ENCODE data around the gene UNC80. TPM values are rescaled to one million over a fixed set of nuclear protein-coding genes. Genes with fewer than 3 reads are reported as not detected.

UNC80 gene
- total RNA-seq, 4 donors from 2014 or later = under 0.01 TPM; not detected in 3

DNA sequence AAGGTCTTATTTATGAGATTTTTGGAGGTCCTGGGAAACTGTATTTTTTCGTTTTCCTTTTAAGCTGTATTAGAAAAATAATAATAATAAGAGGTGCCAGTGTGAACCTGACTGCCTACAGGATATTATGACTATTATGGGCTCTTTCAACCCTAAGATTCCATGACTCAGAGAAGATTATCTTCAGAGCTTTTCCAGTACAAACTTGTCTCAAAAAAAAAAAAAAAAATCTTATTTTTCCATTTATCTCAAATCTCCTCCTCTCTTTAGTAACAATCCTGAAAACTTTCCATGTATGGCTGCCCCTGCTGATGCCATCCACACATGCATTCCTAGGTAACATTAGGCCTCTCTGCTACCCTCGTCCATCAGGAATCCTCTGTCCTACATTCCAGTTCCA lies 194.1 kb downstream of the UNC80 start:
- TF ChIP-seq, protein P1, sequence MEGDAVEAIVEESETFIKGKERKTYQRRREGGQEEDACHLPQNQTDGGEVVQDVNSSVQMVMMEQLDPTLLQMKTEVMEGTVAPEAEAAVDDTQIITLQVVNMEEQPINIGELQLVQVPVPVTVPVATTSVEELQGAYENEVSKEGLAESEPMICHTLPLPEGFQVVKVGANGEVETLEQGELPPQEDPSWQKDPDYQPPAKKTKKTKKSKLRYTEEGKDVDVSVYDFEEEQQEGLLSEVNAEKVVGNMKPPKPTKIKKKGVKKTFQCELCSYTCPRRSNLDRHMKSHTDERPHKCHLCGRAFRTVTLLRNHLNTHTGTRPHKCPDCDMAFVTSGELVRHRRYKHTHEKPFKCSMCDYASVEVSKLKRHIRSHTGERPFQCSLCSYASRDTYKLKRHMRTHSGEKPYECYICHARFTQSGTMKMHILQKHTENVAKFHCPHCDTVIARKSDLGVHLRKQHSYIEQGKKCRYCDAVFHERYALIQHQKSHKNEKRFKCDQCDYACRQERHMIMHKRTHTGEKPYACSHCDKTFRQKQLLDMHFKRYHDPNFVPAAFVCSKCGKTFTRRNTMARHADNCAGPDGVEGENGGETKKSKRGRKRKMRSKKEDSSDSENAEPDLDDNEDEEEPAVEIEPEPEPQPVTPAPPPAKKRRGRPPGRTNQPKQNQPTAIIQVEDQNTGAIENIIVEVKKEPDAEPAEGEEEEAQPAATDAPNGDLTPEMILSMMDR (IDR thresholded peaks at IDR 0.05; ENCODE audit: low read depth) = no peak

DNA sequence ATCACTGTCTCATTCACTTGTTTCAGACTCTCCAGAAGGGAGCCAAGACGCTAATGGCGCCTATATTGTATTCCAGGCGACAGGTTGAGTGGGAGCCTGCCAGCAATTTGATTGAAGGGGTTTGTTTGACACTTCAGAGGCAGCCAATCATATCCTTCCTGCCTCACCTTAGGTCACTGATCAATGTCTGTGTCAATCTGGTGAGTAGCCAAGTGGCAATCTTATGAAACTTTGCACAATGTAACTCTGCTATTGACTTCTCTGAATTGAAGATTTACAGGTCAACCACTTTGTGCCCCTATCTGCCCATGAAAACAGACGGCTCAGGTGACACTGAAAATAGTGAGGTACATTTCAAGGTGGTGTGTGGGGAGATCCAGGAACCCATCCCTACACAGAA lies 198.1 kb downstream of the UNC80 start:
- TF ChIP-seq, protein P1 (IDR thresholded peaks at IDR 0.05; ENCODE audit: low read depth) = no peak

DNA sequence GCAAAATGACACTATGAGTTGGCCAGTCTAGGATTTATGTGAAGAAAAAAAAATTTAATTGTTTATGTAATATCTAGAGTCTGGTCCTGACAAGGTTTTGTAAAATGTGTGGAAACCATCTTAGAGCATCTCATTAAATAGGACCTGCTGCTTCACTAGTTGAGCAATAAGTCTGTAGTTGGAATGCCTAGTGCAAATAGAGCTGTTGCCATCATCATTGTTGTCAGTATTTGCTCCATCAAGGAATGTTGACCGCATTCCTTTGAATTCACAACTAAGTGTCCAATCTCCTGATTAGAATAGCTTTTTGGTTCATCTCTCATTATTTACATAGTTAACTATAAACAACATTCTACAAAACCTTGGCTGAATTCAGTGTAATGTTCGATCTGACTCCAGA lies 198.6 kb downstream of the UNC80 start:
- TF ChIP-seq, protein P1 (IDR thresholded peaks at IDR 0.05; ENCODE audit: low read depth) = no peak

DNA sequence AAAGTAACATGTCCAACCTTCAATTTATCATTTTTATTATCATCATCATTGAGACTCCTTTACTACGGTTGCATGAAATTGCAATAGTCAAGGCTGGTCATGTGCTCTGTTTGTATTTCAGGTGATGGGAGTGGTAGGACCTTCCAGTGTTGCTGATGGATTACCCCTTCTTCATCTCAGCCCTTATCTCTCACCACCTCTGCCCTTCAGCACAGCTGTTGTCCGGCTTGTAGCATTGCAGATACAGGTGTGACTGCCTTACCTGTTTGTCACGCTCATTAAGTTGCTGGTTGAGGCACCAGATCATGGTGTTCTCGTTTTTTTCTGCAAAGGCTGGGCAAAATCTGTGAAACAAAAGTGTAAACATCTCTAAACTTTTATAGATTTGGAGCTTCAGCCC lies 199.1 kb downstream of the UNC80 start:
- TF ChIP-seq, protein P1 (IDR thresholded peaks at IDR 0.05; ENCODE audit: low read depth) = no peak

DNA sequence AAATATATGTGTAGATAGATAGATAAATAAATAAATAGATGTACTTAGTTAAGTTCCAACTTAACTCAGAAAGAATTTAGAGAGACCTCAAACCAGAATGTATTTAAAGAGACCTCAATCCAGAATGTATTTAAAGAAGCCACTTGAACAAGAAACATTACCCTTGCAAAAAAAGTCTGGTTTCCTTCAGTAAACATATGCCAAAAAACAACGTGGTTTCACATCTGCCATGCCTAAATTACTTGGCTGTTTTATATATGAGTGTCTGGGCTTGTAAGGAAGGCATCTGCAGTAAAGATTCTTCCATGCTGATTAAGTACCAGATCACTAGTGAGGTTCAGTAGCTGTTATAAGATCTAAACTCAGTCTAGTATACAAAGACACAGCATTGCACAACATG lies 201.7 kb downstream of the UNC80 start:
- TF ChIP-seq, protein P1 (IDR thresholded peaks at IDR 0.05; ENCODE audit: low read depth) = no peak

DNA sequence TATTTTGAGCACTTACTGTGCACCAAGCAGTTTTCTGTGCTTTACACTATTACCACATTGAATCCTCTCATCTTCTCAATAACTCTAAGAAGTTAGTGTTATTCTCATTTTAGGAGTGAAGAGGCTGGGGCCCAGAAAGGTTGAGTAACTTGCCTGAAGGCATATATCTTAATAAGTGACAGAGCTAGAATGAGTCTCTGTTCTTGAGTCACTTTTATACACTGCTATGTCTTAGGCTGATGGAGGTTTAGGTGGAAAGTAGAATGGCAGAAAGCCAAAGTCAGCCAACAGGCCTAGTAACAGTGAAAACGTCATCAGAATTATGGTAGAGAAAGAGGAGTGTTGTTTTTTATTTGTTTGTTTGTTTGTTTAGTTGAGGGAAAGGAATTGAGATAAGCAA lies 202.9 kb downstream of the UNC80 start:
- TF ChIP-seq, protein P1 (IDR thresholded peaks at IDR 0.05; ENCODE audit: low read depth) = no peak

DNA sequence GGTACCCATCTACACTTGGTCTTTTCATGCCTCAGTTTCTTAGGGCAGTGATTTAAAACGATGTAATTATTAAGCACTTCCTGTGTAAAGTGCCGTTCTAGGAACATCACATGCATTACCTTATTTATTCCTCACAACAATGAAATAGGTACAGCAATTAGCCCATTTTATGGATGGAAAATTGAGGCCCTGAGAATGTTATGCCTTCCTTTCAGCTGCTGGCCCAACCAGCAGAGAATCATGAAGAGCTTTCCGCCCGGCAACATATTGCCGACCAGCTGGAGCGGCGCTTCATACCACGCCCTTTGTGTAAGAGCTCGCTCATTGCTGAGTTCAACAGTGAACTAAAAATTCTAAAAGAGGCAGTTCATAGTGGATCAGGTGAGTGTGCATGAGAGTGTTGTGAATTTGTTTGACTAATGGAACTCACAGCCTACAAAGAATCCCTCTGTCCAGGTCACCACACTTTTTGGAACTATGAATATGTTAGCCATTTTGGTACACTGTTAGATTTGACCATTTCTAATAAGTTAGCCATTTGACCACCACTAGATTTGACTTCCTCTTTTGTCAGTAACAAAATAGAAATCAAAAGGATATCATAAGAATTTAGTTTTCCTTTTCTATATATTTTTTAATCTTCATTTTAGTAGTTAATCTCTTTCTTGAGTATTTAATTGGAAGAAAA lies 205.2 kb downstream of the UNC80 start:
- TF ChIP-seq, protein P1 (IDR thresholded peaks at IDR 0.05; ENCODE audit: low read depth) = no peak
